Measurements from ENCODE around the gene CDC6. TPM values are rescaled to one million over a fixed set of nuclear protein-coding genes. Genes with fewer than 3 reads are reported as not detected.
A peak's percentile ranks its signal among the peaks of the same experiment; 100 is the strongest.
"Not testable (repeated sequence)": the region's sequence is repeated elsewhere in the genome, so short reads cannot be mapped to it uniquely, and the experiment has no call there.

The CDC6 gene
- total RNA-seq, 1 experiment from 2014 or later, result 31.1 TPM

DNA sequence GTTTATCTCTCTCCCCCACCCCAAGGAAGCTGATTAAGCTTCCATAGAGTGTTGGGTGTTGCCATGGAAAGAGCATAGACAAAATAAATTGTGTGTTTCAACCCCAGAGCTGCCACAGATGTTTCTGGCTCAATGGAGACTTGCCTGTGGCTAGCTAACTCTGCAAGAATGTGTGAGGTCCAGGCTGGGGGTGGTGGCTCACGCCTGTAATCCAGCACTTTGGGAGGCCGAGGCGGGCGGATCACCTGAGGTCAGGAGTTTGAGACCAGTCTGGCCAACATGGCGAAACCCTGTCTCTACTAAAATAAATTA, 16.8 kb downstream of the CDC6 start:
- DNase-seq, H3K9me3 ChIP-seq, H3K27me3 ChIP-seq, H3K4me3 ChIP-seq: not testable (repeated sequence)
- peaks cover 45% of the 10 kb centered on the region for H3K36me3 ChIP-seq

DNA sequence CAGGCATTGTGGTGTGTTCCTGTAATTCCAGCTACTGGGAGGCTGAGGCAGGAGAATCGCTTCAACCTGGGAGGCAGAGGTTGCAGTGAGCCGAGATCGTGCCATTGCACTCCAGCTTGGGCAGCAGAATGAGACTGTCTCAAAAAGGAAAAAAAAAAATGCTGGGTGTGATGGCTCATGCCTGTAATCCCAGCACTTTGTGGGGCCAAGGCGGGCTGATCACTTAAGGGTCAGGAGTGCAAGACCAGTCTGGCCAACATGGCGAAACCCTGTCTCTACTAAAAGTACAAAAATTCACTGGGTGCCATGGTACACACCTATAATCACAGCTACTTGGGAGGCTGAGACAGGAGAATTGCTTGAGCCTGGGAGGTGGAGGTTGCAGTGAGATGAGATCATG, 17.2 kb downstream of the CDC6 start:
- H3K27me3 ChIP-seq, H3K4me3 ChIP-seq, H3K9me3 ChIP-seq, DNase-seq: not testable (repeated sequence)
- peaks cover 43% of the 10 kb centered on the region for H3K36me3 ChIP-seq

DNA sequence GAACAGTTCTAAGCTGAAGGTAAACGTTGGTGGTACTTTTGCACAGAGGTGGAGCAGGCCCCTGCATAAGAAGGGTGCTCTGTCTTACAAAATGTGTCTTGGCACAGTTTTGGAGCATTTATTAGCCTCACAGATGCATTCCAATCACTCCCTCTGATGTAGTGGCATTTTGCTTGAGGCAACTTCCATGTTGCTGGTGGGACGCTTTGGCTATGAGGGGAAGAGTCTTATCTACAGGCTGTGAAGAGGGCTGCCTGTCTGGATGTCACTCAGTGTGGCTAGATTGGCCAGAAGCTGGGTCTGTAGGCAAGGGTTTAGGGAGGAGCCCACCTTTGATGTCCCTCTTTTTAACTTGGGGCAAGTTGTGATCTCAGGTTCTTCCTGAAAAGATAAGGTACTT, 18.7 kb downstream of the CDC6 start:
- Histone ChIP-seq H3K27me3 (no peaks in the 10 kb centered on the region), H3K9me3 (no peaks in the 10 kb centered on the region), H3K4me3 (no peak overlapping the region), H3K36me3 (peaks cover 27% of the 10 kb centered on the region)
- no peak for DNase-seq

DNA sequence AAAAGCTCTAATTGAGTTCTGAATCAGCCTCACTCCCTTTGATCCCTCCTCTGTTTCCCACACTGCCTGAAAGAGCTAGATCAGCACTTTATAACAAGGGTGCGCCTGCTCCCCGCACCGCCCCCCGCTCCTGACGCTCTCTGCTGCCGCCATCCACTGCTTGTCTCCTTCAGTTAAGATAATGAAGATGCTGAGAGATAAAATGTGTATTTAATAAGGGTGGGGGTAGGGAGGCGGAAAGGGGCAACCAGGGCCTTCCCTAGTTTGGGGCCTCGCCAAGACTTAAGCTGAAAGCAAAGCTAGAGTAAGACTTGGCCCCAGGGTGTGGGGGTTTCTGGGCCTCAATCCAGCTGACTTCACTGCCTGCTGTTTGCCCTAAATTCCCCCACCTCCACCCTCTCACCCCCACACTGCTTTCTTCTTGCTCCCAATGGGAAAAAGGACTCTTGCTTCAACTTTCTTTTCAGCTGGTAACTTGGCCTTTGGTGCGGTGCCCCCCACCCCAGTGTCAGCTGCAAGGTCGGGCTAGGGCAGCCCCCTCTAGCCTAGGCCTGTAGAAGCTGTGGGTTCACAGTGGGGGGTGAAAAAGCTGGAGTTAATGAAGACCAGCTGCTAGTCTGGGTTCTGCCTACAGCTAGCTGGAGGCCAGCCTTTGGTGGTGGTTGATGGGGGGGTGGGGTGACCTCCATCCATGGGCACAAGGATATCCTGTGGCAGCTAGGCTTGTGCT, 19.5 kb downstream of the CDC6 start:
- no peaks in the 10 kb centered on the region for H3K27me3 ChIP-seq
- peak; percentile 72 for DNase-seq
- no peaks in the 10 kb centered on the region for H3K9me3 ChIP-seq
- no peak overlapping the region for H3K4me3 ChIP-seq
- peaks cover 20% of the 10 kb centered on the region for H3K36me3 ChIP-seq

DNA sequence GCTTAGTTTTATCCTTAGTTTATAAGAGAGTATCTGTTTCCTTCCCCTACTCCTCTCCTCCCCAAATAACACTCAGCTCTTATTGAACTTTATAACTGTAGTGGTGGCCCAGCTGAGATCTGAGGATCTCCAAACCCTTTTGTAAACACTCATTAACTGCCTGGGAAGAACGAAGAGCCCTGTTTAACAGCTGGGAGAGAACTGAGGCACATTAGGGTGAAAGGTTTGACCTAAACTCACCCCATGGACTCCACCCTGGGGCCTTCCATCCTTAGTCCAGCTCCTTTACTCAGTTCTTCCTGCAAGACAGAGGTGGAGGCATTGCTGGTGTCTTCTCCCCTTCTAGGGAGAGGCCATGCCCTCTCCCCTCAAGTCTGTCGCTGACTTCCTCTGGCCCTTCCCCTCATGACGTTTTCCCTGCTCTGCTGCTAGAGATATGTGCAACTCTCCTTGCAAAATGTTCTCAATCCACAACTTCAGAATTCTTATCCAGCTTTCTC, 20.1 kb downstream of the CDC6 start:
- DNase-seq, result no peak
- H3K27me3 ChIP-seq, result no peaks in the 10 kb centered on the region

DNA sequence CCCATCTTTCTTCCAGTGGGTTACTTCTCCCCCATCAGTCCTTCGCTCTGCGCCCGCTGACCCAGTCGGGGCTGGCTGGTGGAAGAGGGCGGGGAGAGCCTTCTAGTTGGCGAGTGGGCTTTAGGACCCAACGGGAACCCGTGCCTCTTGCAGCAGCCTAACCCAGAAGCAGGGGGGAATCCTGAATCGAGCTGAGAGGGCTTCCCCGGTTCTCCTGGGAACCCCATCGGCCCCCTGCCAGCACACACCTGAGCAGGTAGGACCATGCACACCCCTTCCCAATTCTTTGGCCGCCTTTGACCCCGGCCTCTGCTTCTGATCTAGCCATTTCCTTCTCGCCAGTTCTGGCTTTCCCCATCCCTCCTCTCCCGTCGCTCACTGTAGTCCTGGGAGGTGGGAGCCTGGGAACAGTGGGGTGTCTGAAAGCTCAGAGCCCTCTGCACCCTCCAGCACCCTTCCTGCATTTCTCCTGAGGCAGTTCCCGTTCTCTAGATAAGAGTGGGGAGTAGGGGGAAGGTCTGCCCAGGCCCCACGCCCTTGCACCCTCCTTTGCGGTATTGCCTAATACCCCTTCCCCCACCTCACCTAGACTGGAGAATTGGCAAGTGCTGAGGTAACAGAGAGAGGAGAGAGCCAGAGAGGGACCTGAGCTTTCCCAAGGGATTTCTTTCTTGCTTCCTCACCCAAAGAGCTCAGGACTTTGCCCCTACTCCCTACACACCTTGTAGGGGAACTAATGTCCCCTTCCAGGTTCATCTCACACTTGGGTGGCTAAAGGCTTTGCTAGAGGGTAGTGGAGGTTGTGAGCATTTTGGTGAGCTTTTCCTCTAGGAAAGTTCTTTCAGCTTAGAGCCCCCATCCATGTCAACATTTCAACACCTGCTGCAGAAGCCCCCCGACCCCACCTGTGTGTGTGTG, 21.6 kb downstream of the CDC6 start, which contains the start of gene RARA:
Gene RARA (plus strand): TSS at position 150 of the 918 bp plus-strand sequence. CDS start 22,039 bp downstream, outside the sequence.
- DNase-seq, result no peak

More for the DNA sequence above, 20.1 kb downstream of the CDC6 start:
- Histone ChIP-seq H3K4me3 (no peak overlapping the region), H3K36me3 (peaks cover 13% of the 10 kb centered on the region), H3K9me3 (no peaks in the 10 kb centered on the region)

DNA sequence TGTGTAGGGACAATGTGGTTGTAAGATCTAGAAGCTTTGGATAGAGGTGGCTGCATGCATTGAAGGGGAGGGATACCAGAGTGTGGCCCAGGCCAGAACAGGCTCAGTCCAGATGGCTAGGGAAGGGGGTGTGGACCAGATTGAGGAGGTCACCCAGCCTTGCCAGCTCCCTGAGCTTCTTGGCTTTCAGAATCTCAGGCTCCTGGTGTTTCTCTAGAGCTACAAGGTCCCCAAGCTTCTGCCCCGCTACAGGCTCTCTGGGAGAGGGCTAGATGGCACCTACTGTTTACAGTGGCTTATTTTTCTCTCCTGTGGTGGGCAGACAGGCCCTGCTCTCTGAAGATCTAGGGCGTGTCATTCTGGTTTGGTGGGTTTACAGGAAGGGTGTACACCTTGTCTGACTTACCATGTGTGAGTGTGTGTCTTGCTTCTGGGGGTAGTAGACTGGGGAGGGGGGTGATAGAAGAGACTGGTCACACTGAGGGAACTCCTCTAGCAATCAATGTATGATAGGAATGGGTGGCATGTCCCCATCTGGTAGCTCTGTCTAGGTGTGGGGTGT, 22.4 kb downstream of the CDC6 start:
- H3K4me3 ChIP-seq, result no peak overlapping the region
- DNase-seq, result no peak

More for the DNA sequence above, 21.6 kb downstream of the CDC6 start, which contains the start of gene RARA:
- Histone ChIP-seq H3K27me3 (no peaks in the 10 kb centered on the region), H3K36me3 (peaks cover 4% of the 10 kb centered on the region; the same call in 1 of the 2 replicates), H3K4me3 (no peak within 1 kb of the TSS), H3K9me3 (no peaks in the 10 kb centered on the region)

DNA sequence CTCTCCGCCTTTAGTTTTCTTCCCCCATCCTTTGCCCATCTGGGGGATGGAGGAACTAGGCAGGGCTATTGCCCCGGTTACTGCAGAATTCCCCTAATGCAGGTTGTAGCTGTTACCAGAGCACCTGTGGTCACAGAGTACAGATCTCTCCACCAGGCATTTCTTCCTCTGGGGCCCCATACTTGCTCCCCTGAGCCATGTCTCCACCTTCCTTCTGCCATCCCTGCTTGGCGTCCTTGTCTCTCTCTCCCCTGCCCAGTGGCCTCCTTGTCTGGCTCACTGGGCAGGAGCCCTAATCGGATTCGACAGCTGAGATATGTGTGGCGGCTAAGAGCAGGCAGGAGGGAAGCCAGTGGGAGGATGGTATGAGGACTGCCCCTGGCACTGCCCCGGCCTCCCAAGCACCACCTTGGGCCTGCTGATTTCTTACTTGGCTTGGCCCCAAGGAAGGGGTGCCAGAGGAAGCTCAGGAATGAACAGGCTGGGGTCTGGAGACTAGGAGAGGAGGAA, 23.3 kb downstream of the CDC6 start:
- H3K4me3 ChIP-seq, result no peak overlapping the region
- DNase-seq, result peak; percentile 58
- no peaks in the 10 kb centered on the region for H3K27me3 ChIP-seq
- no peaks in the 10 kb centered on the region for H3K9me3 ChIP-seq
- H3K36me3 ChIP-seq, result peaks cover 4% of the 10 kb centered on the region; the same call in 1 of the 2 replicates

More for the DNA sequence above, 22.4 kb downstream of the CDC6 start:
- Histone ChIP-seq H3K9me3 (no peaks in the 10 kb centered on the region), H3K36me3 (peaks cover 4% of the 10 kb centered on the region; the same call in 1 of the 2 replicates), H3K27me3 (no peaks in the 10 kb centered on the region)

DNA sequence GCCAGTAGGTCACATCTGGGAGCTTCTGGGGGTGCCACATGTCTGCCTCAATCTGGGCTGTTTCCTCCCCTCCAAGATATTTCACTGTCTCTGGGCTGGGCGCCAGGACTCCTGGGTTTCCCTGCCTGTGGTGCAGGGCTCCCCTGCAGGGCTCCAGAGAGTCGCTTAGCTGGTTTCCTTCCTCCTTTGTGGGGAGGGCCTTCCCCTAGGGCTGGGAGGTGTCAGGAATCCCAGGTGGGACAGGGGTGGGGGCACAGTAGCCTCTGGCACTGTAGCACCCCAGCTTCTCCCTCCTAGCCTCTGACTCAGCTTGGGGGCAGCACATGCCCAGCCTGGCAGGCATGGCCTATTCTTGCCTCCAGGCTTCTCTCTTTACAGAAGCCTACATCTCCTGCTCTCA, 23.9 kb downstream of the CDC6 start:
- H3K36me3 ChIP-seq, result no peaks in the 10 kb centered on the region
- peak; percentile 88 for DNase-seq

DNA sequence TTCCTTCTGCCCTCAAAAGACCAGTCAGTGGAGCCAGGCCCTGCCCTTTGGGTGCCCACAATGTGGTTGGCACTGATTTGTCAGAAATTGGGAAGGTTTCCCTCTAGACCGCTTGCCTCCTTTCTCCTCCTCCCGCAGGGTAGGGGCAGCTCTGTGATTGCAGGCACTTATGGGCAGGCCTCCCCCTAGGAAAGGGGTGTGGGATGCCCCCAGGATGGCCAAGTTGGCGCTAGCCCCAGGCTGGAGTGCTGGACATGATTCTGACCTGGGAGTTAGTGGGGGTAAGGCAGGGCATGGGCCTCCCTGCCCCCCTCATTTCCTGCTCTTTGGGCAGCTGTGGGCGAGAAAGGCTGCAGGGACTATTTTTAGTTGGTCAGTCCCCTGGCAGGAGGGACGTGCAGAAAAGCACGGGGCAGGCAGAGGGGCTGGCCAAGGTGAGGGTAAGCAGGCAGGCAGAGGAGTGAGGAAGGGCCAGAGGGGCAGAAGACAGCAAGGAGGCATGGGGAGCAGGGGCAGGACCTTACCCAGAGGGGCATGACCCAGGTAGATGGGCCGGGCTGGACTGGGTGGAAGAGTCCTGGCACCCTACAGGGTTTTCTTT, 24.6 kb downstream of the CDC6 start:
- Histone ChIP-seq H3K27me3 (no peaks in the 10 kb centered on the region), H3K4me3 (no peak overlapping the region), H3K9me3 (no peaks in the 10 kb centered on the region), H3K36me3 (no peaks in the 10 kb centered on the region)
- peak; percentile 97 for DNase-seq

More for the DNA sequence above, 23.9 kb downstream of the CDC6 start:
- no peak overlapping the region for H3K4me3 ChIP-seq
- no peaks in the 10 kb centered on the region for H3K9me3 ChIP-seq
- no peaks in the 10 kb centered on the region for H3K27me3 ChIP-seq

DNA sequence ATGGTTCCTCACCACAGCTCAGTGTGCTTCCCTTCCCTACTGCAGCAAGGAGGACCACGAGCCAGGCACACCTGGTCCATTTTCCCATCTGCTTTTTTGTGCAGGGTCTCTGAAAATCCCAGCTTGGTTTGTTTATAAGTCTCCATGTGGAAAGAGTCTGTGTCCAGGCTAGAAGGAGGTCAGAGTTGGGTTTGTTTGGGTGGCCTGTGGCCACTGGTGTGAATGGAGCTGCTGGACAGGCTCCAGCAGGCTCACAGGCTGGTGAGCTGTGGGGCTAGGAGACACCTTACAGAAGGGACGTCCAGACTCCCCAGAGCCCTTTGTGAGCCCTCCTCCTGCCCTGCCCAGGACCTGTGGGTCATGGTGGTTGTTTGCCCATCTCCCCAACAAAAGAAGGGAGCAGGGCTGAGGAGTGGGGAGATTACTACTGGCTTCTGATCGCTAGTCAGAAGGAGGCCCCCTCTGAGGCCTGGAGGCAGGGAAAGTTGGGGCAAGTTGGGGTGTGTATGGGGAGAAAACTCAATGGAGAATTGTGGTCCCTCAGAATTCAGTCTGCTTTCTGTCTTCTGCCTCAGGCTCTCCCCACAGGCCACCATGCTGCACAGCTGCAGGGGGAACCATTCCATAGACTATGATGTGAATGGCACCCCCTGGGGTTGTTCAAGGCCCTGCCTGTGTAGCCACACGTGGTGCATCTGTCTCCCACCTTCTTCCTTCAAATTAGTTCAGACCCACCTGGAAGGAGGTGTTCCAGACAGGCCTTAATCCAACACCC, 25.4 kb downstream of the CDC6 start:
- Histone ChIP-seq H3K27me3 (no peaks in the 10 kb centered on the region), H3K36me3 (no peaks in the 10 kb centered on the region), H3K9me3 (no peaks in the 10 kb centered on the region), H3K4me3 (no peak overlapping the region)
- no peak for DNase-seq

DNA sequence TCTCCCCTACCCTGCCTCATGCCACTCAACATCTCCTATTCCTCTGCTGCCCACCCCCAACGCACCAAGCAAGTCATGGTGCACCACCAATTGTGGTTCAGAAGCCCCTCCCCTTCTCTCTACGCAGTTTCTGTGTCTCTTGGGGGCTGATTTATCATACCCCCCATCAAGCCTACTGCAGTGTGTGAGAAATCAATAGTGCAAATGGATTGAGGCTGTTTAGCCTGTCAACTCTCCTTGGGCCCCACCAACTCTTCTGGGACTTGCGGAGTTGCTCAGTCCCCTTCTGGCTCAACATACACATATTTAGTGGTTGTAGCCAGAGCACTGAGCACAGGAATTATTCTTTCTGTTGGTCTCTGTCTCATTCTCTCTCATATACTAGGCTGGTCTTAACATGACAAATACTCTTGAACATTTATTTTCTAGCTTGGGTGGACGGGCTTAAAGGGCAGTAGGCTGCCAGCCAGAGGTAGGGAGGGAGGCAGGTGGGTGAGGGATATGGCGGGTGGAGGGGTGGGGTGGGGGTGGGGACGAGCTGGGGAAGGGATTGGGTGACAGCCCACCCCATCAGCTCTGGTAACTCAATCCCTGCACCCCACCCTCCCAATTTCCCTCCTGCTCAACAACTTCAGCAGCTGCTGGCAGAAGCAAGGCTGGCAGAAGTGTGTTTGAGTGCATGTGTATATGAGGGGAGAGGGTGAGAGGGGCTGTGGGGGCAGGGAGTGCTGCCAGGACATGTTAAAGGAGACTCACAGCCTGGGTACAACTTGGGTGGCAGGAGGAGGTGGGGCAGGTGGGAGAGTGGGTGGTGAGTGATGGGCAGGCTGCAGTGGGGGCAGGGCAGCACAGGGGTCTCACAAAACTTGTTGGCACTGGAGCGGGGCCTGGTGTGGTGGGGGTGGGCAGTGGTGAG, 26.2 kb downstream of the CDC6 start:
- no peaks in the 10 kb centered on the region for H3K36me3 ChIP-seq
- no peaks in the 10 kb centered on the region for H3K27me3 ChIP-seq
- H3K4me3 ChIP-seq, result no peak overlapping the region
- no peaks in the 10 kb centered on the region for H3K9me3 ChIP-seq
- DNase-seq, result peak; percentile 66

DNA sequence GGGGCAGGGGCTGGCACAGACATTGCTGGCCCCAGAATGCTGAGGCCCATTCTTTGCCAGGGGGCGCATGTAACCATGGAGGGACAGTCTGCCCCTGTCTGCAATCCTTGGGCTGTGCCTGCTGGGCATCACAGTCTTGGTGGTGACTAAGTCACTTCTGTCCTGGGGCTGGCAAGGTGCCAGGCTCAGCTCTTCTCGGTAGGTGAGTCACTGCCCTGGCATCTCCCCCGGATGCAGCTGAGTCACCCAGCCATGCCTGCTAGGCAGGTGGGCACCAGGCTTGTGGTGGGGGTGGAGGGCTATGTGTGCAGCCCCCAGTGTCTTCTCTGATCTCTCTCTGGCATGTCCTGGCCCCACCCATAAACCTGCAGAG, 26.9 kb downstream of the CDC6 start:
- DNase-seq, result peak; percentile 98
- Histone ChIP-seq H3K9me3 (no peaks in the 10 kb centered on the region), H3K27me3 (no peaks in the 10 kb centered on the region), H3K36me3 (no peaks in the 10 kb centered on the region), H3K4me3 (no peak overlapping the region)

DNA sequence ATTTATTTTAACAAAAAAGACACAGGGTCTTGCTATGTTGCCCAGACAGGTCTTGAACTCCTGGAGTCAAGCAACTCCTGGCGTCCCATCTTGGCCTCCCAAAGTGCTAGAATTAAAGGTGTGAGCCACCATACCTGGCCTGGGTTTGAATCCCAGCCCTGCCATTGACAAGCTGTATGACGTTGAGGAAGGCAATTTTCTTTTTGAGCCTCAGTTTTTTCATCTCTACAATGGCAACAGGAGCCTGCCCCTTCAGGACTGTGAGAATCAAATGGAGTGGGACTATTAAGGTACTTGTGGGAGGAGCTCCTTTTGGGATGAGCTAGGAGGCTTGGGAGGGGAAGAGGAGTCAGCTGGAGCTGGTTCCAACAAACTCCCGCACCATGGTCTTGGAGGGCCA, 27.5 kb downstream of the CDC6 start:
- no peak for DNase-seq
- peaks cover 3% of the 10 kb centered on the region; the same call in 1 of the 2 replicates for H3K36me3 ChIP-seq
- H3K4me3 ChIP-seq, result no peak overlapping the region
- no peaks in the 10 kb centered on the region for H3K9me3 ChIP-seq
- no peaks in the 10 kb centered on the region for H3K27me3 ChIP-seq
